Head of caudate nucleus (tissue), 42 donors: ENCODE measurements around the gene FAM98C.
"Not testable (repeated sequence)": the region's sequence is repeated elsewhere in the genome, so short reads cannot be mapped to it uniquely, and the experiment has no call there.

Experiments
- DNase-seq, 42 donors: peaks; one replicate each; pipeline versions ENCODE4 v3.0.0 to v3.0.0-alpha.2; 2020 to 2021; ENCODE audit warnings: mixed read lengths in 7 of 42
- intact Hi-C: fragments of 100-400 bp; cut with DNase I; formaldehyde crosslinking; loops from one replicate; pipeline ENCODE4 v1.15.0; 2022

The FAM98C gene

DNA sequence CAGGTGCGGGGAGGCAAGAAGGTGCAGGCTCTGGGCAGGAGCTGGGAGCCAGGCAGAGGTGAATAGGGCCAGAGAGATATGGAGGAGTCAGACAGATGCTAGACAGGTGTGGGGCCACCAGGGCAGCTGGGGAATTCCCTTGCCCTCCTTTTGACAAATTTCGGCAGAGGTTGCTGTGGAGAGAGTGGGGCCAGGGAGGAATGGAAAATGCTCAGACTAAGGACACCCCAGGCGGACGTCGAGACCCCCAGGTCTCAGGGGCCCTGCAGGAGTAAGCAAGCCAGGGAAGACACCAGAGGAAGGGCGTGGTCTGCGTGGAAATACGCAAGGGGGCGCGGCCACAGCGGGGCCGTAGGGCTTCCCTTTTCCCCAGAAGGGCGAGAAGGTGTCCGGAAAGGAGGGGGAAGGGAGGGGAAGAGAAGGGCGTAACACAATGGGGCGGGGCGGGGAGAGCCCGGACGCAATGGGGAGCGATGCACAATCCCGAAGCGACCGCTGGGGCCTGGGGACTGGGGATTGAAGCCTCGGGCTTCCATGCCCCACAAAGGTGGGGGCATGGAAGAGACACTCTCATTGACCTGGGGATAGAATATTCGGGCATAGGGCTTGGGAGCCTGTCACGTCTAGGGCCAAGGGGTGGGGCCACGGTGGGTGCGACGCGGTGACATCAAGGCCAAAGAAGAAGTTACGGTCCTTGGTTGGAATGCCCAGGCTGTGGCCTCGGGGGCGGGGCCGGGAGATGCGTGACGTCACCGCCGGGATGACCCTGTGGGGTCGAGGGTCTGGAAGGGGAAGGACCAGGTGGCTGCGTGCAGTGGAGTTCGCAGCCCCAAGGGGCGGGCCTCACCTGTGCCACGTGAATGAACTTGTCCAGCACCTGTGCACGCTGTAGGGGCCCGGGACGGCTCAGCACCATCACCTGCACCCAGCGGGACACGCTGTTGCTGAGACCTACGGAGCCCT is 14.9 kb downstream of the FAM98C start:
- intact Hi-C loops: no loop called here
- peak in 31 of 42 donors; percentile 8 to 57 (median 24) for DNase-seq

DNA sequence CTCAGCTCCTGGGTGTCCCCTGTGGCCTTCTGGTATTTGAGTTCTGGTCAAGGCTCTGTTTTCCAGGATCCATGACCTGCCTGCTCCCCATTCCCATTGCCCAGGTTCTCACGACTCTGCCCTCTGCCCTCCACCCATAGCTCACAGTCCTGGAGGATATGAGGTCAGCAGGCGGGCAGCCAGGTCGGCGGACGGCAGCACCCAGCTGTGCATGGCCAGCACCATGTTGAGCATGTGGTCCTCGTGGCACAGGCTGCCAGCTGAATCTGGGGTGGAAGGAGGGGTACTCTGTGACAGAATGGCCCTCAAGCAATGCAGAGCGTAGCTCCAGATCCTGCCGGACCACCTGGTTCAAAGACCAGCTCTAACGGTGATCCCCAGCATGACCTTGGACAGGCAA is 18.0 kb downstream of the FAM98C start:
- DNase-seq: no peak
- intact Hi-C loops: no loop called here

GRCh38 chr19:38421856-38422255 is 19.0 kb downstream of the FAM98C start:
- DNase-seq: no peak
- intact Hi-C loops: no loop called here

- intact Hi-C loops: no loop called here
- DNase-seq: no peak
Measured at GRCh38 chr19:38422438-38422837, 19.5 kb downstream of the FAM98C start.

GRCh38 chr19:38424272-38424671 is 21.4 kb downstream of the FAM98C start:
- intact Hi-C loops: no loop called here

DNA sequence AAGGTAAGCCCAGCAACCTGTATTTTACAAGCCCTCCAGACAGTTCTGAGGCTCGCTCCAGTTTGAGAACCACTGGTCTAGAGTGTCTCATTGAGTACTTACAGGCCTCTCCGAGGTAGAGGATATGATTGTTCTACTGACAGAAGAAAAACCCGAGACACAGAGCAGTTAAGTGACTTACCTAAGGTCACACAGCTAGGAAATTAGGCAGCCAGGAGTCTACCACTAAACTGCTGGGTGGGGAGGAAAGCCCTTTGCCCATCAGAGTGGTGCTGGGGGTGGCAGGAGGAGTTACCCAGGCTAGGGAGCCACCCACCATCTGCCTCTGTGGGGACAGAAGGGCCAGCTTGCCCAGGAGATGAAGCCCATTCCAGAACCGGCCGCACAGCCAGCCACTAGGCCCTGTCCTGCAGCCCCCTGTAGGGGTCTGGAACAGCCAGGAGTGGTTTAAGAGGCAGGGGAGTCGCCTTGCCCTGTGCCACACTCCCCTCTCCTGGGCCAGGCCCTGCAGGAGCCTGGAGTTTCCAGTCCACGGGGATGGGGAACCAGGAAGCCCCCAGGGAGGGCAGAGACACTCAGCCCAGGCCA is 22.4 kb downstream of the FAM98C start:
- DNase-seq: no peak
- intact Hi-C loops: no loop called here

More at GRCh38 chr19:38424272-38424671, 21.4 kb downstream of the FAM98C start:
- DNase-seq: no peak

DNA sequence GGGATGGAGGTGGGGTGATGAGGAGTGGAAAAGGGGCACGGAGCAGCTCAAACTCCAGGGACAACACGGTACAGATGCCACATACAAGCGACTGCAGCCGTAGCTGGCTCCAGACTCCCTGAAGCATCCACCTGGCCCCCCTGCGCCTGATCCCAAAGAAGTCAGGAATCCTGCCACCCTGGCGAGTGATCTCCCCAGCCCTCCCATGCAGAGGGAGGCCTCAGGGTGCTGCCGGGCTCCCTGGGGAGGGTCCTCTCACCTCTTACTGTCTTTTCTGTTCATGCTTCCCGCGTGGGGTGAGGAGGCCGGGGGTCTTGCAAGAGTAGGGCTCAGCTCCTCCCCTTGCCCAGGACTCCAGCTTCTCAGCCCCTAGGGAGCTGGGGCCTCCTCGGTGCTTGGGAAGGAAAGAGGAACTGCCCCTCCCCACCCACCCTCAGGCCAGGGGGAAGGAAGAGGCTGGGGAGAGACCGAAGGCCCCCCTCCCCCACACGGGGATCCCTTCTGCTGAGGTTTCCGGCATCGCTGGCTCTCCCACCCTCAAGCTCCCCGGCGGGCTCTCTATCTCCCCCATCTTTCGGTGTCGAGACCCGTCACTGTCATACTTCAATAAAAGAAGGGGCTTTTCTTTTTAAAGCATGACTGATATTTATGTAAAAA is 23.0 kb downstream of the FAM98C start, which contains the start of gene RASGRP4:
TSS of gene RASGRP4 (minus strand) at position 410 of the 657 bp plus-strand sequence. CDS start at position 282, 128 bp downstream.
- DNase-seq: peak in 28 of 42 donors; percentile 4 to 55 (median 29)
- intact Hi-C loops: no loop called here

DNA sequence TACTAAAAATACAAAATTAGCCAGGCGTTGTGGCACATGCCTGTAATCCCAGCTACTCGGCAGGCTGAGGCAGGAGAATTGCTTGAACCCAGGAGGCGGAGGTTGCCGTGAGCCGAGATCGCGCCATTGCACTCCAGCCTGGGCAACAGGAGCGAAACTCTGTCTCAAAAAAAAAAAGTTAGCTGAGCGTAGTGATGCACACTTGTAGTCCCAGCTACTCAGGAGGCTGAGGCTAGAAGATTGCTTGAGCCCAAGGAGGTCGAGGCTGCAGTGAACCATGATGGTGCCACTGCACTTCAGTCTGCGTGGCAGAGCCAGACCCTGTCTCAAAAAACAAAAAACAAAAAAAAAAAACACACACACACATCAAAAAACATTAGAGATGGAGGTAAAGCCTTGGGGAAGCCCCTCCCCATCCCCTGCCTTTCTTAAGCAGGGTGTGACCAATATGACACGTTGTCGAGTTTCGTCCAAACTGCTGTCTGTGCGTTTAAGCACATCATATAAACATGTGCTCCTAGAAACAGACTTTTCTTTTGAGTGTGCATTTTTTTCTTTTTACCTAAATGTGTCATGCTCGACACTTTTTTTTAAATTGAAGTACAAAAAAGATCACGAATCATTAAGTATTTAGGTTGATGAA is 24.3 kb downstream of the FAM98C start:
- DNase-seq, intact Hi-C loops: not testable (repeated sequence)

- DNase-seq: no peak
- intact Hi-C loops: no loop called here
Measured at GRCh38 chr19:38429055-38429810, 26.3 kb downstream of the FAM98C start.

- intact Hi-C loops: no loop called here
Measured at GRCh38 chr19:38429811-38430156, 26.9 kb downstream of the FAM98C start.

DNA sequence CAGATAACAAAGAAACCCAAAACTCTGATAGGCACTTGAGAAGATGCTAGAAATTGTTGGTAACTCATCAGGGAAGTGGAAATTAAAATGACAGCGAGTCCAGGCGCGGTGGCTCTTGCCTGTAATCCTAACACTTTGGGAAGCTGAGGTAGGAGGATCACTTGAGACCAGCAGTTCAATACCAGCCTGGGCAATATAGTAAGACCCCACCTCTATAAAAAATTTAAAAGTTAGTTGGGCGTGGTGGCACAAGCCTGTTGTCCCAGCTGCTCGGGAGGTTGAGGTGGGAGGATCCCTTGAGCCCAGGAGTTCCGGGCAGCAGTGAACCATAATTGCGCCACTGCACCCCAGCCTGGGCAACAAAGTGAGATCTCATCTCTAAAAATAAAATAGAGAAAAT is 28.0 kb downstream of the FAM98C start:
- DNase-seq: no peak
- intact Hi-C loops: no loop called here

More at GRCh38 chr19:38429811-38430156, 26.9 kb downstream of the FAM98C start:
- DNase-seq: no peak

DNA sequence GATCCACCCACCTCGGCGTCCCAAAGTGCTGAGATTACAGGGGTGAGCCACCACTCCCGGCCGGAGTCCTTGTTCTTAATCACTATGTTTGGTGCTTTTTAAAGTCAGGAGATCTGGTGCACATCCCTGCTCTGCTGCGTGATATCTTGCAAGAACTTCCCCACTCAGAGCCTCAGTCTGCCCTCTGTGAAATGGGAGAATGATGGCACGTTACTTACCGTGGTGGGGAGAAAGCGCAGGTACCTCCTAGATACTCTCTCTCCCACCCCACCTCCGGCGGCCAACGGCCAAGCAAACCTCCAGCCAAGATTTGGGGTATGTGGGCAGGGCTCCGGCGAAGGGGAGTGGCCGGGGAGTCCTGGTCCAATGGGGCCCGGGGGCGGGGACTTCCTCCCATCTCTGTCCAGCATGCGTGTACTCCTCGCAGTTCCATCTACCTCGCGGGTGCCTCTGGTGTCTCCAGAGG is 30.4 kb downstream of the FAM98C start, which contains the start of gene RYR1:
TSS of gene RYR1 (plus strand) at position 424 of the 466 bp plus-strand sequence. CDS start 139 bp downstream, outside the sequence.
- intact Hi-C loops: no loop called here
- peak; percentile 31 to 81 (median 65) for DNase-seq

DNA sequence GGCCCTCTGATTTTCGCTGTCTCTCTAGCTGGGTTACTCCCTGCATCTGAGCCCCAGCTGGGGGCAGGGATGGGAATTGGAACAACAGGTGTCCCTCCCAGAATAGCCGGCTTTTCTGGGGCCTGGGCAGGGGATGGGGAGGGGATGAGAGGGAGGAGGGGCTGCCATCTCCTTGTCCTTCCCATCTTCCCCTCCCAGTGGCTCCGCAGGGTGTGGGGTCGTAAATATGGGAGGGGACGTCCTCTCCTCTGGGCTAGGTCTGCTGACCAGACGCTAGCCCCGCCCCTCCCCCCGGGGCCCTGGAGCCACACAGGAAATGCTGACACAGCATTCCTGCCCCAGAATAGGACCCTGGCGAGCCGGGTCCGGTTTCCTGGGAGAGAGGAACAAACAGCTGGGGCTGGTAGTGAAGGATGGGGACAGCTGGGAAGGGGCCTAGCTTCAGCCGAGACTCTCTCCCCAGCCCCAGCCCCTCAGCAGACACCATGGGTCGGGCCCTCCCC is 31.7 kb downstream of the FAM98C start:
- peak in 35 of 42 donors; percentile 4 to 65 (median 37) for DNase-seq
- intact Hi-C loops: no loop called here

DNA sequence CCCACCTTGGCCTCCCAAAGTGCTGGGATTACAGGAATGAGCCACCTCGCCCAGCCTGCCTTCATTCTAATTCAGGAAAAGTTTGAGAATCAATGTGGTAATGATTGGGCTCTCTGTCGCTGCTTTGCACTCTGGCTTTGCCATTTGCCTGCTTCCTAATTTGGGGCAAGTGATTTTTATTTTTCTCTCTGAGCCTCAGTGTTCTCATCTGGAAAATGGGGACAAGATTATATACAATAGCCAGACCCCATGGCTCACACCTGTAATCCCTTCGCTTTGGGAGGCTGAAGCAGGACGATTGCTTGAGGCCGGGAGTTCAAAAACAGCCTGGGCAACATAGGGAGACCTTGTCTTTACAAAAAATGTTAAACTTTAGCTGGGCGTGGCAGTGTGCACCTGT is 34.4 kb downstream of the FAM98C start:
- intact Hi-C loops: no loop called here

GRCh38 chr19:38437917-38438316 is 35.0 kb downstream of the FAM98C start:
- no peak for DNase-seq
- intact Hi-C loops: no loop called here

More for the DNA sequence above, 34.4 kb downstream of the FAM98C start:
- no peak for DNase-seq

GRCh38 chr19:38440592-38440991 is 37.7 kb downstream of the FAM98C start:
- intact Hi-C loops: no loop called here
- DNase-seq: no peak

DNA sequence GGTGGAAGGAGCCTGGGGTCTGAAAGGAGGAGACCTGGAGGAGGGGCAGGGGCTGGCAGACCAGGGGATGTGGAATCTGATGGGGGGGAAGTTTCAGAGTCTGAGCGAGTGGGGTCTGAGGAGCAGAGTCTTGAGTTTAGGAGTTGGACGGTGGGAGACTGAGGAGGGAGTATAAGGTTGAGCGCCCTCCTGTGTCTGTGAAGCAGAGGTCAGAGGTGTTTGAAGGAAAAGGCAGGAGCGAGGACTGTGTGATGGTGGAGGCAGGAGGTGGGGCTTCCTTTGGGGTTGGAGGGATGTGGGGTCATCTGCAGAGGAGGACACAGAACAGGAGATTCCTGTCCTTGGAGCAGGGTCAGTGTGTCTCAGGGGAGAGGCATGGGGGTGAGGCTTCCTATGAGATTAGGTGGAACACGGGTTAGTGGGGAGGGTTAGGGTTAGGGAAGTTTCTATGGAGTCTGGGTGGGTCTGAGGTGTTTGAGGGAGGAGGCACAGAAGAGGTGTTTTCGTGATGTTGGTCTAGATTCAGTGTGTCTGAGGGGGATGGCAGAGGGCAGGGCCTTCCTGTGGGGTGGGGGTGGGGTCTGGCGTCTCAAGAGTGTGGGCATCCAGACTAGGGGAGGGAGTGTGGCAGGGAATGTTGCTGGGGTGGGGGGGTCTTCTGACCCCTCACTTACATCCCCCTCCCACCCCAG is 38.9 kb downstream of the FAM98C start:
- intact Hi-C loops: no loop called here
- no peak for DNase-seq

DNA sequence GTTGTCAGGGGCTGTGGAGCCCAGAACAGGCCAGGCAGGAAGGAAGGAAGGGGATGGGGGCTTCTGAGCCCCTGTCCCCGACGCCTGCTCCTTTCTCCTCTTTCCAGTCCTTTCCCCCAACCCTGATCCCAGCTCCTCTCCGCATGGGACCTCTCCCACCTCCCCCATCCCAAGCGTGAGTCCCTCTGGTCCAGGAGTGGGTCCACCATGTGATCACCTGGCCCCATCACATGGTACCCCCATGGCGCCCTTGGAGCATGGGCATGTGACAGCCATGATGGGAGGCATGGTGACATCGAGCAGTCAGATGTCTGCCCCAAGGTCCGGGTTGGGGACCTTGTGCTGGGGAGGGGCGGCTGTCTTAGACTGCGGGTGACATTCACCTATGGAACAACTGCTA is 39.8 kb downstream of the FAM98C start:
- DNase-seq: no peak

More for the DNA sequence above, 39.8 kb downstream of the FAM98C start:
- intact Hi-C loops: no loop called here
